ENCODE results near the gene AP4E1.

AP4E1 gene

GRCh38 chr15:51030649-51031316 lies 122.3 kb downstream of the AP4E1 start:
- DNase-seq = no peak

- peak; percentile 5 for DNase-seq
These were observed 129.0 kb downstream of the AP4E1 start for GRCh38 chr15:51037474-51037873.

DNA sequence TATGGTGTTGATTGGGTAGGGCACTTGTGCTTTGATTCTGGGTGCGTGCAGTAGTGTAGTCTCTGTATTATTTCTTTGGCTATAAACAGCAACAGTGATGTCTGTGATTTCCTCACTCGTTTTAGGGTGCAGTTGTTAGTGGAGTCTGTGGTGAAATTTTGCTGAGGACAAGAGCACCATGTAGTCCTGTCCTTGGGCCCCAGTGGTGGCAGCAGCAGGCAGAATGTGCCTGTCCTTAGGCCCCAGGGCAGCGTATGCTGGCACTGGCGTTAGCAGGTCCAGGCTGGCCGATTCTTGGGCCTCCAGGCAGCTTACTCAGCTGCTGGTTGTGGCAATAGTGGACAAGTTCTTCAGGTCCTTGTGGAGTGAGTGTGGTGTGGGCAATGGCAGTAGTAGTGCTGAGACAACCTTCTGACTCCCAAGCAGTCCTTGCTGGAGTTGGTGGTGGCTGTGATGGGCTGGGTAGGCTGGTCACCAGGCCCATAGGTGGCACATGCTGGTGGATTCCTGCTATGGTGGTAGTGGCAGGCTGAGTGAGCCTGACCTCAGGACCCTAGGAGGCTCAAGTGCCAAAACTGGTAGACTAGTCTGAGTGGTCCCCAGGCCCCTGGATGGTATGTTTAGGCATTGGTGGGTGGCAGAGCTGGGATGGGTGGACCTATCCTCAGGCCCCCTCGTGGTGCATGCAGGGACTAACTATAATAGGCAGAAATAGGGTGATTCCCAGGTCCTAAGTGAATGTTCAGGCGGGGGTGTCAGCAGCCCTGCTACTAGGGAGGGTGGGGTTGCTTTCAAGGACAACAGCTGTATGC lies 129.9 kb downstream of the AP4E1 start:
- peak; percentile 26 for DNase-seq

- DNase-seq = no peak
These were observed 130.5 kb downstream of the AP4E1 start for GRCh38 chr15:51038974-51039319.

- DNase-seq = no peak
These were observed 135.7 kb downstream of the AP4E1 start for GRCh38 chr15:51044037-51044727.

GRCh38 chr15:51046016-51046415 lies 137.5 kb downstream of the AP4E1 start:
- no peak for DNase-seq

DNA sequence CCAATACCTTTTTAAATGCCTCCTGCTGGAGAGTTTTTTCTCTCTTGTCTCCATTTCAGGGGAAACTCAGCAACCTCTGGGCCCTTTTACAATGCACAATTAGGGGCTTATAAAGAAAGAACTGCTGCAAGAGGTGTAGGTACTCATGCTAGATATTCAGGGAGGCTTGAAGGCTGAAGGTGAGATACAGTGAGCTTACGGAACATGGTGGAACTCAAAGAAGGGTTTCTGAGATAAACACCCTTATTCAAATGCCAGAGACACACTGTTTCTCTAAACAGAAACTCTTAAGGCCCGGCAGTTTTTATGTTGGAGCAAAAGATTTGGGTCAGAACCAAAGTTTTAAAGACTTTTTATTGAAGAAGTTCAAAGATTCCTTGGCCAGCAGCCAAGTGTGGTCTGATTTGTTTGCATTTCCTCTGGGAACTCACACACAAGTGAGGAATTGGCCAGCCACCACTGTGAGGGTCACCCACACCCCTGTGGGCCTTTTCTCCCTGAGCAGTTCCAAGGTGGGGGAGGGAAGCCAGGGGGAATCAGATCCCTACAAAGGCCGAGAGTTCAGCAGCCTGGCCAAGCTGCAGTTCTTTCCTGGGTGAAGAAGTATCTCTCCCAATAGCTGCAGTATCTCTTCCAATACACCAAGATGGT lies 138.4 kb downstream of the AP4E1 start:
- no peak for DNase-seq

DNA sequence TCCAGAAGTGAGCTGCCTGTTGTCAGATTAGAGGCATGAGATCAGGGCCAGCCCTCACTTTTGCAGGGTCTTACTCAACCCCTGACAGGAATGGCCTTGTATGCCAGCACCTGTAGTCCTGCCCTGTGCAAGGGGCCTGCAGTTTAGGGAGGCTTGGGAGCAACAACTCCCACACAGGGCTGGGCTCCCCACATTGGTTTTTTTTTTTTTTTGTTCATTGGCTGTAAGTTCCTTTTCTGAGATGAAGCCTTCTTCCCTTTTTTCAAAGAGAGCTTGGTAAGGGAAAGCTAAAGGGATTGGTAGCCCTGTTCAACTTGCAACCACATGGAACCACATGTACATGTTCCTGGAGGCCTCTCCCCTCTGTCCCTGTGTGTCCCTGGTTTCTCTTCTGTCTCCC lies 139.8 kb downstream of the AP4E1 start:
- no peak for DNase-seq

DNA sequence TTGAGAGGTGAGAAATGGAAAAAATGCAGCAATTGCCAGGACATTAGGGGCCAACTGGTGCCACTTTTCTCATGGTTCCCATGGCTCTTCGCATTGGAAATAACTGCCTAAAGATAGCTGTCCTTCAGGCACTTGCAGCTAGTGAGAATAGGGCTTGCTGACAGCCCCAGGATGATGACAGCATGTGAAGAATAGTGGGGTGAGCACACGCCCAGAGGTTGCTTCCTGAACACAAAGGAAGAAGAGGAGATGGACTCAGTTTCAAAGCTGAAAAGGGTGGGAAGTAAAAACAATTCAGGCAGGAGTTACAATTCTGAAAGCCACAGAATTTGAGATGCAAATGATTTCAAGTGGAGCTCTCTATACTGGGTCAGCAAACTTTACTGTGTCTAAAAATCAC lies 140.6 kb downstream of the AP4E1 start:
- DNase-seq = no peak

GRCh38 chr15:51051776-51052175 lies 143.3 kb downstream of the AP4E1 start:
- DNase-seq = no peak

- DNase-seq = no peak
These were observed 145.1 kb downstream of the AP4E1 start for GRCh38 chr15:51053571-51053970.

DNA sequence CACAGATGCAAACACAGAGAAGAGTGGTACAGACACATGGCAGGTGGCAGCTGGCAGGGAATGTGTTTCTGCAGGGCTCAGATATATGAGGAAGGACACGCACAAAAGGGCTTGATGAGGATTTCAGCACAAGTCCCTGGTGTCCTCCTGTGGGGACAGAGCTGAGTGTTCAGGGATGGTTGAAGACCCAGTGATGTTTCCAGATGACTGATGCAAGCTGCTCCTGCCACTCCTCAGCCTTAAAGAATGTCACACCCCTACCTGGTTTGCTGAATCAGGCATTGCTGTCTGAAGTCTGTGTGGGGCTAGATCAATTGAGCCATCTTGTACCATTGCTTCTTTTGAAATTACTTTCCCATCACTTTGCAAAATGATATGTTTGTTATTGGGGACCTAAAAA lies 146.1 kb downstream of the AP4E1 start:
- DNase-seq = no peak
